AG10803 (cell line): ENCODE results near the gene BATF.

Experiments
- DNase-seq: peaks from one replicate; pipeline ENCODE4 v3.0.0; 2010; ENCODE audit warnings: low read depth
- H3K4me3 ChIP-seq: 2 replicates; pipeline ENCODE4 v1.5.1; 2011; ENCODE audit warnings: mild to moderate bottlenecking, low read length, control low read depth
- CTCF ChIP-seq: conservative IDR thresholded peaks from 2 replicates; pipeline ENCODE4 v1.5.1; 2011; ENCODE audit warnings: mild to moderate bottlenecking, low read length, control low read depth, inconsistent platforms

The BATF gene

DNA sequence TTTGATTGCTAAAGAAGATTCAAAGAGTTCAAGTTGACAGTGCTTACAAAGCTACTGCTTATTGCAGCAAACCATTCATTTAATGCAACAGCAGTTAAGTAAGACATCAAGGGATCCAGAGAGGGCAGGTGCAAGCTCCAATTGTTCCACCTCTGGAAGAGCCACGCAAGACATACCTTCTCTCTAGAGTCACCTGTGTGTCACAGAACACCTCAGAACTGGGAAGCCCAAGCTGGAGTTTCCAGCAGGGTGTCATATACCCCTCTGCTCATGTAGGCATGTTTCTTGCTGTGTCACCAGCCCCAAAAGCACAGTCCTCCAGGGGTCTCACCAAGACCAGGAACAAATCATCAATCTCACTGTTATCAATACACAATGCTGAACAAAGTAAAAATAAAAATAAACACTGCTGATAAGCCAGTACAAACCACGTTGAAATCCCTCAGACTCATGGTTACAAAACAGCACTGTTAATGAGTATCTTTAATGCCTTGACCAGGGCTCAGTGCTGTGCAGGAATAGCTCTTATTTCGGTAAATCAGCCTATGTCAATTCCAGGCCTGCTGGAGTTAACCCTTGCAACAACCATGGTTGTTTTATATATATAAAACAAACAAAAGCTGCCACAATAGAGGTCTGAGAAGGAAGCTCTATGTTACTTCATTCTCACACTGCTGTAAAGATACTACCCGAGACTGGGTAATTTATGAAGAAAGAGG is 37.4 kb upstream of the BATF start:
- no peak for TF ChIP-seq CTCF
- H3K4me3 ChIP-seq, result no peak overlapping the region
- no peak for DNase-seq

- no peak for TF ChIP-seq CTCF
- no peak for DNase-seq
- no peak overlapping the region for H3K4me3 ChIP-seq
Measured at GRCh38 chr14:75486318-75486717, 36.0 kb upstream of the BATF start.

DNA sequence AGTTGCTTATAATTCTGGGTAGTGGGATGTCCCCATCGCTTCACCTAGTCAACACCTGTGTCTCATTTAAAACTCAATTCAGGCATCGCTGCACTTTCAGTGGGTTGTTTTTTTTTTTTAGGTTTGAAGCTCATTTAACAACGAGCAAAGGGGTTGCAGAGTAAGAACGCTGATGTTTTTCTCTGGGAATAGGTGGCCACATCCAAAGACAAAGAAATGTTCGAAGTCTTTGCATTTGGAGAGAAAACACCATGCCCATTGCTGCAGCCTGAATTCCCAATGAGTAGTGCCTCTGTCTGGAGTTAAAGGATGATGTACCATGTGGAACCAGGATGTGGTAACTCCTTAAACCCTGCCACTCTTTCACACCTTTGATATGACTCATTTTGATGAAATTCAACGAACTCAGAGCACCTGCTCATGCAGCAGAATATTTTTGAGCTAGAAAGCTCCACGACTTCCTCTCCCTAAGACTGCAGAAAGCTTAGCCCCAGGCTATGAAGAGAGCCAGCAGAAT is 35.1 kb upstream of the BATF start:
- TF ChIP-seq CTCF, result no peak
- no peak for DNase-seq
- H3K4me3 ChIP-seq, result no peak overlapping the region

GRCh38 chr14:75489480-75489837 is 32.8 kb upstream of the BATF start:
- H3K4me3 ChIP-seq, result no peak overlapping the region
- no peak for DNase-seq
- TF ChIP-seq CTCF, result no peak

- no peak overlapping the region for H3K4me3 ChIP-seq
- no peak for DNase-seq
- TF ChIP-seq CTCF, result no peak
Measured at GRCh38 chr14:75491376-75491978, 30.8 kb upstream of the BATF start.

GRCh38 chr14:75492832-75493591 is 29.3 kb upstream of the BATF start:
- H3K4me3 ChIP-seq, result no peak overlapping the region
- no peak for TF ChIP-seq CTCF
- no peak for DNase-seq
